GM19193 (cell line): ENCODE measurements around the gene OR1L1.

ENCODE experiments used
- POLR2A ChIP-seq: IDR thresholded peaks from 4 replicates; pipeline ENCODE4 v1.6.1; 2011; ENCODE audit not compliant: insufficient read depth, insufficient read length; ENCODE audit errors: extremely low read depth

The OR1L1 gene

GRCh38 chr9:122661416-122661815 lies at the start of gene OR1L1:
OR1L1 (plus strand) TSS chr9:122661716; CDS start chr9:122661716, 0 bp downstream.
- no peak for TF ChIP-seq POLR2A

GRCh38 chr9:122614362-122614761 lies 47.2 kb upstream of the OR1L1 start, which contains the start of gene OR1Q1:
OR1Q1 (plus strand) TSS chr9:122614738; CDS start chr9:122614738, 0 bp downstream.
- TF ChIP-seq POLR2A, result no peak

- TF ChIP-seq POLR2A, result no peak
Measured at GRCh38 chr9:122619996-122620395, 41.5 kb upstream of the OR1L1 start.

- TF ChIP-seq POLR2A, result no peak
Measured at GRCh38 chr9:122642226-122642625, 19.3 kb upstream of the OR1L1 start.

DNA sequence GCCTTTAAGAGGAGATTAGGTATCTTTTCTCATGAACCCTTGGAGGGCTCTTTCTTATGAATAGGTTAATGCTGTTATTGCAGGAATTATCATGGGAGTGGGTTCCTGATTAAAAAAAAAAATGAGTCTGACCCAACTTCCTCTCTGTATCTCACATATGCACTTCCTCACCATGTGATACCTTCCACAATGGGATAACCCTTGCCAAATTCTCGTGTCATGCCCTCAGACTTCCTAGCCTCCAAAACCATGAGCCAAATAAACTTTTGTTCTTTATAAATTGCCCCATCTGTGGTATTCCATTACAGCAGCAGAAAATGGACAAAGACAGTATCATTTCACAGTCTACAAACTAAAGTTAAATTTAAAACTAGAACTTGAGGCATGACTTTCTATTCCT lies 5.1 kb upstream of the OR1L1 start:
- no peak for TF ChIP-seq POLR2A

DNA sequence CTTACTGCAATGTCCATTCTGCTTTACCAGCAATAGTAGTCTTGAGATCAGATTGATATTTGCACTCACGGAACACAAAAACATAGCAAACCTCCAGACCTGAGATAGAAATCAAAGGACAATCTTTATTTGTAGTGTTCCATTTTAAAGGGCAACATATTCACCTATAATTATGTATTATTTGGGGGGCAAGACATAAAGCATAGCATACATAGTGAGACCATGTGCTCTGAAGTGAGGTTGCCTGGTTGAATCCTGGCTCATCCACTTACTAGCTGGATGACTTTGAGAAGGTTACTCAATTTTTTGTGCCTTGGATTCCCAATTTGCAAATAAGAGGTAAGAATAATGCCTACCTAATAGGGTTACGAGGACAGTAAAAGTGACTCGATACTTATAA lies 4.0 kb upstream of the OR1L1 start, which contains the start of gene OR1B1:
Gene OR1B1, minus strand, starts transcription at position 101 of the 400 bp plus-strand sequence.
- no peak for TF ChIP-seq POLR2A

- no peak for TF ChIP-seq POLR2A
Measured at GRCh38 chr9:122672481-122672880, 11.0 kb downstream of the OR1L1 start.

GRCh38 chr9:122684851-122685250 lies 23.3 kb downstream of the OR1L1 start:
- TF ChIP-seq POLR2A, result no peak

DNA sequence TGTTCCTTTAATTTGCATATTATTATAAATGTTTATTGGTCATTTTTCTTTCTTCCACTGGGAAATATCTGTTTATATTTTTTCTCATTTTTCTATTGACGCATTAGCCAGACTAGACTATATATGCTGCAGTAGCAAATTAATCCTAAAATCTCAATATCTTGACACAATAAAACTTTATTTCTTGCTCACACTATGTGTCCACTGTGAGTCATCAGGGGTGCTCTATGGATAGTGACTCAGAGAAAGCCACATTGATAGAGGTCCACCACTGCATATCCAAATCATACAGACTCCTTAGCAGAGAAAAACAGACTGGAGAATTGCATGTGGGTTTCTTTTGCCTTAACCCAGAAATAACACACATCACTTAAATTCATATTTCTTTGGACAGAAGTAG lies 34.2 kb downstream of the OR1L1 start:
- no peak for TF ChIP-seq POLR2A
